Anterior cingulate cortex (tissue), 58 donors: Measurements from ENCODE around the gene NINJ1.
"Not testable (repeated sequence)": the region's sequence is repeated elsewhere in the genome, so short reads cannot be mapped to it uniquely, and the experiment has no call there.

ENCODE experiments used
- DNase-seq, 58 donors: peaks; one replicate each; lab custom pipeline; 2025; lab: John Stamatoyannopoulos, UW

Gene NINJ1

DNA sequence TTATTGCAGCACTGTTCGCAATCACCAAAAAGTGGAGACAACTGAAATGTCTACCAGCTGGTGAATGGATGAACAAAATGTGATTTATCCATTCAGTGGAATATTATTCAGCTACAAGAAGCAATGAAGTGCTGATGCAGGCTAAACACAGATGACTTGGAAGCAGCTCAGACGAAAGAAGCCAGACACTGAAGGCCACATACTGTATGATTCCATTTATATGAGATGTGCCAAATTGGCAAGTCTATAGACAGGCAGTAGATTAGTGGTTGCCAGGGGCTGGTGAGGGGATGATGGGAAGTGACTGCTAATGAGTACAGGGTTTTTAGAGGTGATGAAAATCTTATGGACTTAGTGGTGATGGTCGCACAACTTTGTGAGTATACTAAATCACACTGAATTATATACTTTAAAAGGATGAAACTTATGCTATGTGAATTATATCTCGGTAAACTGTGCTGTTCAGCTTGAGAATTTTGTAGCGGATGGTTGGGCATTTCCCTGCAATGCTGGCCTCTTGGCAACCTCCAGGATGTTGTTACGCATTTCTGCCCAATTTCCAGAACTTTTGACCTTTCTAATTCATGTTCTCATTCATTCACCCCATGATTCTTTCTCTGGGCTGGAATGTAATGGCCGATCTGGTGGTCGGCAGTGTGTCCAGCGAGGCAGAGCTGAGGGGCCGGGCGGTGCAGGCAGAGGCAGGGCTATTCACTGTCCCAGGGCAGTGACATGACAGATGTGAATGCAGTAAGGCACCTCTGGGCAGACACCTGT, 27.9 kb upstream of the NINJ1 start:
- DNase-seq = peak in 3 of 58 donors; percentile 6 to 21 (median 13)

GRCh38 chr9:93159601-93160471, 25.8 kb upstream of the NINJ1 start:
- peak in 53 of 58 donors; percentile 14 to 81 (median 58) for DNase-seq

- DNase-seq = no peak
Observed at GRCh38 chr9:93156475-93157008, 22.5 kb upstream of the NINJ1 start.

GRCh38 chr9:93155716-93156474, 21.8 kb upstream of the NINJ1 start:
- peak in 52 of 58 donors; percentile 18 to 81 (median 58) for DNase-seq

GRCh38 chr9:93154293-93154903, 20.3 kb upstream of the NINJ1 start:
- DNase-seq = peak in 14 of 58 donors; percentile 5 to 39 (median 14)

GRCh38 chr9:93151097-93151784, 17.2 kb upstream of the NINJ1 start:
- no peak for DNase-seq

DNA sequence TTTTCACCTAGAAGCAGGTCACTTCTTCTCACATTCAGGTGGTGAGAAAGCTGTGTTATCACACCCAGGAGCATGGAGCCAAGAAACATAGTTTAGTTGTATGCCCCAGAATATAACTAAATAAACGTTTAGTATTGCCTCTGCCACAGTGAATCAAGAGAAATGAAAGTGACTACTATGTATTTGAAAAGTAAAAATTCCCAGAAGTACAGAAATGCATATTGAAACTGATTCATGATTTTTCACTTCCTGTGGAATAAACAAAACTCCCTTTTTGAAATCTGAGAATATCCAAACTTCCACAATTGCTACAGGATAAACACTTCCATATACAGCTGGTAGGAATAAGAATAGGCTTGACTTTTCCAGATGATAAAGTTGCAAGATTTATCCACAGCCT, 15.3 kb upstream of the NINJ1 start:
- no peak for DNase-seq

GRCh38 chr9:93148721-93149120, 14.7 kb upstream of the NINJ1 start:
- DNase-seq = no peak

GRCh38 chr9:93147632-93148031, 13.6 kb upstream of the NINJ1 start:
- DNase-seq = no peak

DNA sequence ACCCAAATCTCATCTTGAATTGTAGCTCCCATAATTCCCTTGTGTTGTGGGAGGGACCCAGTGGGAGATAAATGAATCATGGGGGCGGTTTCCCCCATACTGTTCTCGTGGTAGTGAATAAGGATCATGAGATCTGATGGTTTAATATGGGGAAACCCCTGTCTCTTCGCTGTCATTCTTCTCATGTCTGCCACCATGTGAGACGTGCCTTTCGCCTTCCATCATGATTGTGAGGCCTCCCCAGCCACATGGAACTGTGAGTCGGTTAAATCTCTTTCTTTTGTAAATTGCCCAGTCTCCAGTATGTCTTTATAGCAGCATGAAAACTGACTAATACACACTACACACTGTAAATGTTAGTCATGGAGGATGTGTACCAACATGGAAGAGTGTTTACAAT, 12.6 kb upstream of the NINJ1 start:
- not testable (repeated sequence) for DNase-seq

GRCh38 chr9:93143830-93144530, 9.9 kb upstream of the NINJ1 start:
- peak in 57 of 58 donors; percentile 11 to 96 (median 81) for DNase-seq

DNA sequence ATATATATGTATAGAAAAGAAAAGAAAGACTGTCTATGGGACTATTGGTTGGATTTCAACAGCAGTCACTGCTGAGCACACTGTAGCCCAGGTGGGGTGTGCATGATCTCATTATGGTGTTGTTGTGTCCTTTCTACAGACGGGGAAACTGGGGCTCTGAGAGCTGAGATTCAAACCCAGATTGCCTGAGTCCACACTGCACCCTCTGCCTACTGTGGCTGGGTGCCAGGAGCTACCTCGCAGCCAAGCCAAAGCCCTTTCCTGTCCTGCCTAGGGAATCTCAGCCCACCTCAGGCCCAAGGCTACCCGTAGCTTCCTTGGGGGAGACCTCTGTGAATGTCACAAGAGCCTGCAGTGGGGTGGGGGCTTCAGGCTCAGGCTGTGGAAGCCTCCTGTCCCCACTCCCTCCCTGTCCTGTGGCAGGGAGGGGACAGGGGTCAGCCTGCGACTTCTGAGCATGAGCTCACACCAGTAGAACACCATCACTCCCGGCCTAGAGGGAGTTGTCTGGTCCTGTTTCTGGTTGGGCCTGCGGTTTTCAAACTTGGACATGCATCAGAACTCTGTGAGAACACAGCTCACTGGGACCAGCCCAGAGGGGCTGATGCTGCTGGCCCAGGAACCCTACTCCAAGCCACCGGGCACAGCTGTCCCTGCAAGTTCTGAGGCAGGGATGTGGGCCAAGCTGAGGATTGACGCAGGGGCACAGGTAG, 7.9 kb upstream of the NINJ1 start:
- DNase-seq = no peak

DNA sequence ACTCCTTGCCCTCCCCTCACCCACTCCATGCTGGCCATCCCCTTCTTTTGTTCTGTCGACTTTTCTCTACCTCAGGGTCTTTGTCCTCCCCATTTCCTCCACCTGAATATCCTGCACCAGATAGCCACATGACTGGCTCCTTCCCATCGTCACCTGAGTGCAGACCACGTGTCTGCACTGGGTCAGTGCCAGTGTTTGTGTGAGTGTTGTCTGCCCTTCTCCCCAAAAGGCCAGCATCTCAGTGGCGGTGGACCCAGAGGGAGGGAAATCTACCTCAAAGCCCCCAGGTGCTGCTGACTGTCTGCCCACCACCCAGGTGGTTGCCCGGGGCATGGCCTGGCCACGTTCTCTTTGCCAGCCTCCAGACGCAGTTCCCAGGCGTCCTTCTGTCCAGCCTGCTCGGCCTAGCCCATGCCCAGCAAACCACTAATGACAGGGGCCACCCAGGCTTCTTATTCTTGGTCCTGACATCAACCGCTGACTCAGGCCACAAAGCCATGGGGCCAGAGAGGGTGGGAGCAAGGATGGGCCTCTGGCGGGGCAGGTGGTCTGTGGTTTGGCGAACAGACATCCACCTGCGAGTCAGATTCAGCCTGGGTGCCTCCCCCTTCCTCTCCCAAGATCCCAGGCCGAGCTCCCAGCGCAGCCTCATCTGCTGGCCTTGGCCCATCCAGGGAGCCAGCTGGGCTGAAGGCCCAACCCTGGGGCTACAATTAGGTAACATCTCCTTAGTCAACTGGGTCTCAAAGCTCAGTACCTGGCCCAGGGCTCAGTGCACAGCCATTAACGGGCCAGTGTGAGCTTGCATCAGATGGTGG, 5.5 kb upstream of the NINJ1 start:
- DNase-seq = no peak

- DNase-seq = peak in 6 of 58 donors; percentile 25 to 56 (median 36)
Observed at GRCh38 chr9:93138171-93138764, 4.2 kb upstream of the NINJ1 start.

GRCh38 chr9:93137362-93137761, 3.3 kb upstream of the NINJ1 start:
- DNase-seq = no peak

DNA sequence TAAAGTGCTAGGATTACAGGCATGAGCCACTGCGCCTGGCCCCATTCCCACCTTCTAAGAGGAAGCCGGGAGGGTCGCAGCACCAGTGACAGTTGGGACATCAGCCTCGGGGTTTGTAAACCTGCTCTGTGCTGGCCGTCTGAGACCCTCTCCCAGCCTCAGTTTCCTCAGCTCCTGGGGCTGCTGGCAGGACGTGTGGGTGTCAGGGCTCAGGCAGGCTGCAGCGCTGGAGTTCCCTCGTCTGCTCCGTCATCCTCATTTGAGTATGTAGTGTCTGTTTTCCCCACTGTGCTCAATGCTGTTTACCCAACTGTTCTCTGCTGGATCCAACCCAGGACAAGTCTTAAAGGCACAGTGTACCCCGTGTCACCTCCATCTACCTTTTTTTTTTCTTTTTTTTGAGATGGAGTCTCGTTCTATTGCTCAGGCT, 2.0 kb upstream of the NINJ1 start:
- DNase-seq = peak in 9 of 58 donors; percentile 17 to 51 (median 28)
